ENCODE measurements around the gene BOLA3. TPM values are rescaled to one million over a fixed set of nuclear protein-coding genes. Genes with fewer than 3 reads are reported as not detected.
"Not testable (repeated sequence)": the region's sequence is repeated elsewhere in the genome, so short reads cannot be mapped to it uniquely, and the experiment has no call there.

Gene BOLA3
- 68.6 and 69.3 TPM in 2 replicates for total RNA-seq

- intact Hi-C loops (cut with micrococcal nuclease): loop anchor here (1.0 to 10.0 kb wide), 8 partner anchors 28 to 324 kb away; partner anchors contain the start of genes DGUOK, MOB1A and MTHFD2
Observed at GRCh38 chr2:74147727-74148456, at the start of gene BOLA3. Gene BOLA3, minus strand, starts transcription at chr2:74147912. Its CDS starts 38 bp downstream, at chr2:74147874.

- intact Hi-C loops (cut with micrococcal nuclease): loop anchor here (5.0 to 10.0 kb wide), 2 partner anchors 210 to 812 kb away; partner anchors contain the start of gene ALMS1
Observed at GRCh38 chr2:74197049-74197448, 49.3 kb upstream of the BOLA3 start.

GRCh38 chr2:74194799-74195198 lies 47.1 kb upstream of the BOLA3 start:
- intact Hi-C loops (cut with micrococcal nuclease): loop anchor here (5.0 to 10.0 kb wide), 2 partner anchors 207 to 810 kb away; partner anchors contain the start of gene ALMS1

GRCh38 chr2:74191596-74192380 lies 44.1 kb upstream of the BOLA3 start:
- intact Hi-C loops (cut with micrococcal nuclease): loop anchor here (10.0 kb wide), 1 partner anchor 807 kb away; the partner anchor contains the start of gene ALMS1

- intact Hi-C loops (cut with micrococcal nuclease): no loop called here
Observed at GRCh38 chr2:74188696-74189095, 41.0 kb upstream of the BOLA3 start.

- intact Hi-C loops (cut with micrococcal nuclease): no loop called here
Observed at GRCh38 chr2:74188018-74188601, 40.4 kb upstream of the BOLA3 start.

GRCh38 chr2:74186706-74187105 lies 39.0 kb upstream of the BOLA3 start:
- intact Hi-C loops (cut with micrococcal nuclease): not testable (repeated sequence)

GRCh38 chr2:74186038-74186437 lies 38.3 kb upstream of the BOLA3 start:
- intact Hi-C loops (cut with micrococcal nuclease): no loop called here

- intact Hi-C loops (cut with micrococcal nuclease): no loop called here
Observed at GRCh38 chr2:74183878-74184277, 36.2 kb upstream of the BOLA3 start.

- intact Hi-C loops (cut with micrococcal nuclease): no loop called here
Observed at GRCh38 chr2:74181739-74182138, 34.0 kb upstream of the BOLA3 start.

GRCh38 chr2:74179063-74179865 lies 31.6 kb upstream of the BOLA3 start:
- intact Hi-C loops (cut with micrococcal nuclease): loop anchor here (2.0 to 5.0 kb wide), 6 partner anchors 28 to 276 kb away; partner anchors contain the start of genes C2orf81, DGUOK, INO80B and TET3

GRCh38 chr2:74178211-74179062 lies 30.7 kb upstream of the BOLA3 start, which contains the start of gene MOB1A:
Gene MOB1A, minus strand, starts transcription at chr2:74178879. Its CDS starts 205 bp downstream, at chr2:74178674.
- intact Hi-C loops (cut with micrococcal nuclease): loop anchor here (1.0 to 5.0 kb wide), 8 partner anchors 20 to 350 kb away; partner anchors contain the start of genes C2orf81, DGUOK, INO80B and MTHFD2

GRCh38 chr2:74177696-74178095 lies 30.0 kb upstream of the BOLA3 start:
- intact Hi-C loops (cut with micrococcal nuclease): loop anchor here (1.0 to 5.0 kb wide), 8 partner anchors 21 to 349 kb away; partner anchors contain the start of genes C2orf81, DGUOK, INO80B and MTHFD2

GRCh38 chr2:74174909-74175308 lies 27.2 kb upstream of the BOLA3 start:
- intact Hi-C loops (cut with micrococcal nuclease): loop anchor here (5.0 kb wide), 1 partner anchor 193 kb away; the partner anchor contains the start of gene TET3

- intact Hi-C loops (cut with micrococcal nuclease): no loop called here
Observed at GRCh38 chr2:74168739-74169138, 21.0 kb upstream of the BOLA3 start.

- intact Hi-C loops (cut with micrococcal nuclease): no loop called here
Observed at GRCh38 chr2:74164761-74165160, 17.0 kb upstream of the BOLA3 start.

- intact Hi-C loops (cut with micrococcal nuclease): no loop called here
Observed at GRCh38 chr2:74162951-74163350, 15.2 kb upstream of the BOLA3 start.

- intact Hi-C loops (cut with micrococcal nuclease): no loop called here
Observed at GRCh38 chr2:74155830-74156229, 8.1 kb upstream of the BOLA3 start.

- intact Hi-C loops (cut with micrococcal nuclease): no loop called here
Observed at GRCh38 chr2:74152954-74153353, 5.2 kb upstream of the BOLA3 start.
